OCI-LY1 (cell line): ENCODE data around the gene THSD7A.

ENCODE experiments used
- H2AFZ ChIP-seq: fragments of 200-600 bp; sonication (generic), shearing (Covaris generic); 2 replicates; pipeline ENCODE4 v1.6.0; 2014; ENCODE audit warnings: antibody characterized with exemption, mild to moderate bottlenecking, low read length
- H3F3A ChIP-seq: fragments of 200-600 bp; sonication (generic), shearing (Covaris generic); 2 replicates; pipeline ENCODE4 v1.6.0; 2014; ENCODE audit warnings: mild to moderate bottlenecking, antibody characterized with exemption, low read length, moderate library complexity; ENCODE audit not compliant: insufficient read depth
- H3K27ac ChIP-seq: fragments of 200-600 bp; sonication (generic); 2 replicates; pipeline ENCODE4 v1.5.1; 2014; ENCODE audit warnings: low read length, mixed run types, mild to moderate bottlenecking, low read depth; ENCODE audit not compliant: poor library complexity, severe bottlenecking
- H3K27me3 ChIP-seq: fragments of 200-600 bp; sonication (generic); 2 replicates; pipeline ENCODE4 v1.6.0; 2014; ENCODE audit warnings: antibody characterized with exemption, mild to moderate bottlenecking, low read length, moderate library complexity; ENCODE audit not compliant: insufficient read depth
- H3K36me3 ChIP-seq: fragments of 200-600 bp; sonication (generic); 2 replicates; pipeline ENCODE4 v1.6.1; 2014; ENCODE audit warnings: mild to moderate bottlenecking, antibody characterized with exemption, low read length, moderate library complexity, mixed read lengths; ENCODE audit not compliant: insufficient read depth
- H3K4me1 ChIP-seq: fragments of 200-600 bp; sonication (generic); 2 replicates; pipeline ENCODE4 v1.5.1; 2014; ENCODE audit warnings: mild to moderate bottlenecking, low read length, moderate library complexity; ENCODE audit not compliant: insufficient read depth, severe bottlenecking
- H3K4me2 ChIP-seq: fragments of 200-600 bp; sonication (generic), shearing (Covaris generic); 2 replicates; pipeline ENCODE4 v1.6.1; 2014; ENCODE audit warnings: low read length
- H3K4me3 ChIP-seq: fragments of 200-600 bp; sonication (generic); 2 replicates; pipeline ENCODE4 v1.5.1; 2014; ENCODE audit warnings: low read length, low read depth, mild to moderate bottlenecking, mixed read lengths; ENCODE audit not compliant: poor library complexity, severe bottlenecking
- H3K79me2 ChIP-seq: fragments of 200-600 bp; shearing (Covaris generic); 2 replicates; pipeline ENCODE4 v1.6.1; 2016; ENCODE audit warnings: mixed run types, low read length, mixed read lengths; ENCODE audit not compliant: insufficient read depth
- H3K9ac ChIP-seq: fragments of 200-600 bp; sonication (generic), shearing (Covaris generic); 2 replicates; pipeline ENCODE4 v1.6.1; 2014; ENCODE audit warnings: mild to moderate bottlenecking, low read length, mixed read lengths
- H3K9me2 ChIP-seq: fragments of 200-600 bp; sonication (generic), shearing (Covaris generic); 2 replicates; pipeline ENCODE4 v1.6.1; 2014; ENCODE audit warnings: low read depth, mild to moderate bottlenecking, low read length, mixed read lengths
- H3K9me3 ChIP-seq: fragments of 200-600 bp; shearing (Covaris generic); 2 replicates; pipeline ENCODE4 v1.6.1; 2014; ENCODE audit warnings: low read length, mixed read lengths
- H4K20me1 ChIP-seq: fragments of 200-600 bp; sonication (generic), shearing (Covaris generic); 2 replicates; pipeline ENCODE4 v1.6.0; 2016; ENCODE audit warnings: mild to moderate bottlenecking, low read length; ENCODE audit not compliant: insufficient read depth
- CTCF ChIP-seq: fragments of 200-600 bp; sonication (generic), shearing (Covaris generic); IDR thresholded peaks from 2 replicates; pipeline ENCODE4 v1.5.1; 2017; ENCODE audit warnings: mild to moderate bottlenecking, antibody characterized with exemption, low read length, moderate library complexity, mixed read lengths
- EZH2 ChIP-seq: fragments of 200-600 bp; sonication (generic), shearing (Covaris generic); IDR thresholded peaks from 2 replicates; pipeline ENCODE4 v1.8.0; 2017; ENCODE audit warnings: borderline replicate concordance, mixed run types, mild to moderate bottlenecking, antibody characterized with exemption, low read length, moderate library complexity, mixed read lengths

The THSD7A gene

GRCh38 chr7:11332186-11332864 lies 499.7 kb downstream of the THSD7A start:
- Histone ChIP-seq H3K27me3 (no peaks in the 10 kb centered on the region), H3K27ac (no peak overlapping the region), H3K36me3 (no peaks in the 10 kb centered on the region), H3F3A (no peaks in the 10 kb centered on the region), H3K4me1 (peaks cover 36% of the 10 kb centered on the region), H3K4me3 (no peak overlapping the region), H3K4me2 (no peak overlapping the region), H2AFZ (no peak overlapping the region), H4K20me1 (no peaks in the 10 kb centered on the region), H3K79me2 (no peaks in the 10 kb centered on the region), H3K9ac (no peak overlapping the region), H3K9me2 (no peaks in the 10 kb centered on the region), H3K9me3 (no peaks in the 10 kb centered on the region)
- no peak for TF ChIP-seq EZH2
- TF ChIP-seq CTCF = no peak

GRCh38 chr7:11331128-11332102 lies 500.6 kb downstream of the THSD7A start:
- Histone ChIP-seq H2AFZ (no peak overlapping the region), H3K27ac (peak overlapping the region; percentile 61), H3F3A (no peaks in the 10 kb centered on the region), H3K4me2 (no peak overlapping the region), H3K79me2 (no peaks in the 10 kb centered on the region), H3K9ac (no peak overlapping the region), H3K4me3 (no peak overlapping the region), H3K27me3 (no peaks in the 10 kb centered on the region), H3K36me3 (no peaks in the 10 kb centered on the region), H3K4me1 (peaks cover 36% of the 10 kb centered on the region), H4K20me1 (no peaks in the 10 kb centered on the region), H3K9me2 (no peaks in the 10 kb centered on the region), H3K9me3 (no peaks in the 10 kb centered on the region)
- TF ChIP-seq CTCF = peak; percentile 14; the same call in 1 of the 2 replicates
- no peak for TF ChIP-seq EZH2

GRCh38 chr7:11330717-11331116 lies 501.3 kb downstream of the THSD7A start:
- Histone ChIP-seq H2AFZ (no peak overlapping the region), H3K27me3 (no peaks in the 10 kb centered on the region), H3K4me3 (no peak overlapping the region), H4K20me1 (no peaks in the 10 kb centered on the region), H3K27ac (peak overlapping the region; percentile 61), H3K9ac (no peak overlapping the region), H3K79me2 (no peaks in the 10 kb centered on the region), H3K9me3 (no peaks in the 10 kb centered on the region), H3K9me2 (no peaks in the 10 kb centered on the region), H3K4me2 (no peak overlapping the region), H3K4me1 (peaks cover 36% of the 10 kb centered on the region), H3F3A (no peaks in the 10 kb centered on the region), H3K36me3 (no peaks in the 10 kb centered on the region)
- TF ChIP-seq EZH2 = no peak
- no peak for TF ChIP-seq CTCF
